ELF-1 (cell line): Measurements from ENCODE around the gene TTC28.
A peak's percentile ranks its signal among the peaks of the same experiment; 100 is the strongest.

Experiments
- DNase-seq: peaks from one replicate; pipeline ENCODE4 v3.0.0-alpha.2; 2016; ENCODE audit warnings: low read depth, low spot score

TTC28 gene

GRCh38 chr22:28442264-28442710 lies 237.4 kb downstream of the TTC28 start:
- DNase-seq: peak; percentile 88

GRCh38 chr22:28441720-28442263 lies 237.8 kb downstream of the TTC28 start:
- no peak for DNase-seq

GRCh38 chr22:28440592-28441390 lies 238.8 kb downstream of the TTC28 start:
- DNase-seq: no peak

- DNase-seq: no peak
Observed at GRCh38 chr22:28438183-28438768, 241.4 kb downstream of the TTC28 start.

GRCh38 chr22:28435982-28436381 lies 243.7 kb downstream of the TTC28 start:
- no peak for DNase-seq

GRCh38 chr22:28435140-28435768 lies 244.4 kb downstream of the TTC28 start:
- no peak for DNase-seq

GRCh38 chr22:28430466-28431025 lies 249.1 kb downstream of the TTC28 start:
- no peak for DNase-seq

- no peak for DNase-seq
Observed at GRCh38 chr22:28429711-28430110, 249.9 kb downstream of the TTC28 start.

GRCh38 chr22:28428271-28428670 lies 251.4 kb downstream of the TTC28 start:
- DNase-seq: no peak

- DNase-seq: no peak
Observed at GRCh38 chr22:28426346-28427132, 253.1 kb downstream of the TTC28 start.

- DNase-seq: no peak
Observed at GRCh38 chr22:28425211-28425610, 254.4 kb downstream of the TTC28 start.

GRCh38 chr22:28424427-28425080 lies 255.1 kb downstream of the TTC28 start:
- DNase-seq: no peak

- DNase-seq: no peak
Observed at GRCh38 chr22:28419919-28420318, 259.7 kb downstream of the TTC28 start.

- no peak for DNase-seq
Observed at GRCh38 chr22:28418008-28418407, 261.6 kb downstream of the TTC28 start.

GRCh38 chr22:28417431-28417830 lies 262.2 kb downstream of the TTC28 start:
- no peak for DNase-seq

- DNase-seq: no peak
Observed at GRCh38 chr22:28414913-28415312, 264.7 kb downstream of the TTC28 start.

- no peak for DNase-seq
Observed at GRCh38 chr22:28413612-28414399, 265.8 kb downstream of the TTC28 start.

GRCh38 chr22:28412109-28412508 lies 267.5 kb downstream of the TTC28 start:
- no peak for DNase-seq

- no peak for DNase-seq
Observed at GRCh38 chr22:28411125-28411524, 268.5 kb downstream of the TTC28 start.
